ENCODE data around the gene EHMT1. TPM values are rescaled to one million over a fixed set of nuclear protein-coding genes. Genes with fewer than 3 reads are reported as not detected.
"Not testable (repeated sequence)": the region's sequence is repeated elsewhere in the genome, so short reads cannot be mapped to it uniquely, and the experiment has no call there.

Gene EHMT1
- total and polyA plus RNA-seq, 8 donors: 29.9 to 51.1 (median 32.6) TPM

DNA sequence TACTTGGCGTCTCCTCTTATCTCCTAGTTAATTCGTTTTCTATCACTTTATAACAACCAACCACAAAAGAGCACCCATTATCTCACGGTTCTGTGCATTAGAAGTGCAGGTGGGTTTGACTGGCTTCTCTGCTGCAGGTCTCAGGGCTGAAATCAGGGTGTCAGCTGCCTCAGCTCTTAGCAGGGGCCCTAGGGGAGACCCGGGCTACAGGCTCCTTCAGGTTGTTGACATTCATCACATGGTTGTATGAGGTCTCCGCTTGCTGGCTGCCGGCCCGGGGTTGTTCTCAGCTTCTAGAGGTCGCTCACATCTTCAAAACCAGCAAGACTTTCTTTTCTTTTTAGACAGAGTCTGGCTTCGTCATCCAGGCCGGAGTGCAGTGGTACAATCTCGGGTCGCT is 25.6 kb upstream of the EHMT1 start:
- Histone ChIP-seq H3K27me3 (no peaks in the 10 kb centered on the region), H3K9me3 (no peaks in the 10 kb centered on the region), H3K27ac (peak overlapping the region; percentile 22 to 74 (median 48)), H3K4me3 (no peak overlapping the region), H3K36me3 (no peaks in the 10 kb centered on the region), H3K4me1 (peaks cover 4 to 25% (median 11%) of the 10 kb centered on the region in 3 donors)
- no peak for FAIRE-seq
- TF ChIP-seq, protein P1, sequence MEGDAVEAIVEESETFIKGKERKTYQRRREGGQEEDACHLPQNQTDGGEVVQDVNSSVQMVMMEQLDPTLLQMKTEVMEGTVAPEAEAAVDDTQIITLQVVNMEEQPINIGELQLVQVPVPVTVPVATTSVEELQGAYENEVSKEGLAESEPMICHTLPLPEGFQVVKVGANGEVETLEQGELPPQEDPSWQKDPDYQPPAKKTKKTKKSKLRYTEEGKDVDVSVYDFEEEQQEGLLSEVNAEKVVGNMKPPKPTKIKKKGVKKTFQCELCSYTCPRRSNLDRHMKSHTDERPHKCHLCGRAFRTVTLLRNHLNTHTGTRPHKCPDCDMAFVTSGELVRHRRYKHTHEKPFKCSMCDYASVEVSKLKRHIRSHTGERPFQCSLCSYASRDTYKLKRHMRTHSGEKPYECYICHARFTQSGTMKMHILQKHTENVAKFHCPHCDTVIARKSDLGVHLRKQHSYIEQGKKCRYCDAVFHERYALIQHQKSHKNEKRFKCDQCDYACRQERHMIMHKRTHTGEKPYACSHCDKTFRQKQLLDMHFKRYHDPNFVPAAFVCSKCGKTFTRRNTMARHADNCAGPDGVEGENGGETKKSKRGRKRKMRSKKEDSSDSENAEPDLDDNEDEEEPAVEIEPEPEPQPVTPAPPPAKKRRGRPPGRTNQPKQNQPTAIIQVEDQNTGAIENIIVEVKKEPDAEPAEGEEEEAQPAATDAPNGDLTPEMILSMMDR (IDR thresholded peaks at IDR 0.05): no peak
- intact Hi-C loops (cut with DNase I): no loop called here
- peak in 4 of 6 donors; percentile 47 to 69 (median 64) for DNase-seq
- 29 to 36% methylated on average over 12 of the region's 12 CpGs for WGBS, 2 donors
- ATAC-seq: peak; percentile 24 to 59 (median 28)

DNA sequence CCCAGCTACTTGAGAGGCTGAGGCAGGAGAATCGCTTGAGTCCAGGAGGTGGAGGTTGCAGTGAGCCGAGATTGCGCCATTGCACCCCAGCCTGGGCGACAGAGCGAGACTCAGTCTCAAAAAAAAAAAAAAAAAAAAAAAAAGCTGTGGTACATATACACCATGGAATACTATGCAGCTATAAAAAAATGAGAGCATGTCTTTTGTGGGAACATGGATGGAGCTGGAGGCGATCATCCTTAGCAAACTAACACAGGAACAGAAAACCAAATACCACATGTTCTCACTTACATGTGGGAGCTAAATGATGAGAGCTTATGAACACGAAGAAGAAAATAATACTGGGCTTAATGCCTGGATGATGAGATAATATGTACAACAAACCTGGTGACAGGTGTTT is 22.2 kb upstream of the EHMT1 start:
- FAIRE-seq; H3K27ac ChIP-seq; ATAC-seq; H3K27me3 ChIP-seq; H3K4me3 ChIP-seq; DNase-seq; H3K9me3 ChIP-seq; intact Hi-C loops (cut with DNase I); H3K36me3 ChIP-seq: not testable (repeated sequence)
- peaks cover 4 to 12% (median 5%) of the 10 kb centered on the region in 3 donors for H3K4me1 ChIP-seq
- 91 to 92% methylated on average over 7 of the region's 7 CpGs for WGBS, 2 donors

DNA sequence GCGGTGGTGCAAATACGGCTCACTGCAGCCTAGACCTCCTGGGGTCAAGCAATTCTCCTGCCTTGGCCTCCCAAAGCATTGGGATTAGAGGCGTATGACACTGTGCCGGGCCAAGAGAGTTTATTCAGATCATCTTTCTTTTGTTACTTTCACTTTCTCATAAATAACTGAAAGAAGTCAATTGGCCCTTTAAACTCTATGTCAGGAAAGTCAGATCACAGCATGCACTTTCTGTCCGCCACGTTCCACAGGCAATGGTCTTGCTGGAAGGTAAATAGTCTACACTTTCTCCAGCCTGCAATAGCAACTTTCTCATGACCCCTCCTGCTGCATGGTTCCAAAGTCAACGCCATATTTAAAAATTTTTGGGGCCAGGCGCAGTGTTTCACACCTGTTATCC is 19.9 kb upstream of the EHMT1 start:
- H3K27me3 ChIP-seq: no peaks in the 10 kb centered on the region
- intact Hi-C loops (cut with DNase I): no loop called here
- ATAC-seq (no peak), FAIRE-seq (no peak), DNase-seq (no peak)
- H3K4me3 ChIP-seq: no peak overlapping the region
- no peak overlapping the region for H3K27ac ChIP-seq
- no peaks in the 10 kb centered on the region for H3K4me1 ChIP-seq
- 78 to 82% methylated on average over 8 of the region's 8 CpGs for WGBS, 2 donors
- H3K9me3 ChIP-seq: no peaks in the 10 kb centered on the region
- TF ChIP-seq, protein P1 (IDR thresholded peaks at IDR 0.05): no peak
- H3K36me3 ChIP-seq: no peaks in the 10 kb centered on the region

DNA sequence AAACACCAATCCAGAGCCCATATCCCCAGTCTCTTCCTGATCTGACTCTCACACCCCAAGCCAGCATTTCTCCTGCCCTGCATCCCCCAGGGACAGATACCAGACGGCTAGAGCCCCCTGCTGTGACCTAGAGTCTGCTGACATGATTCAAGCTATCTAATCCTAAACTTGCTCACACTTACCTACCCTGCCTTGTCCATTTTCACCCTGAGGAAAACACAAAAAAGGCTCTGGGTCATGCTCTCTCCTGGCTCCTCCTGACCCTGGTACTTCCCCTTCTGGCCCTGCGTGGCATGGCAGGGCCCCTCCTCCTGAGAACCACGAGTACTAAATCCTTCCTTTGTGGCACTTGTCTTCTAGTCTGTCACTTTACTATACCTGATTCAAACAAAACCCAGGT is 16.1 kb upstream of the EHMT1 start:
- no peak overlapping the region for H3K4me3 ChIP-seq
- 19 to 23% methylated on average over 3 of the region's 3 CpGs for WGBS, 2 donors
- intact Hi-C loops (cut with DNase I): no loop called here
- H3K36me3 ChIP-seq: no peaks in the 10 kb centered on the region
- FAIRE-seq: no peak
- no peak overlapping the region for H3K27ac ChIP-seq
- H3K9me3 ChIP-seq: no peaks in the 10 kb centered on the region
- DNase-seq: no peak
- no peak for ATAC-seq
- TF ChIP-seq, protein P1 (IDR thresholded peaks at IDR 0.05): no peak
- no peaks in the 10 kb centered on the region for H3K27me3 ChIP-seq
- peaks cover 8 to 12% (median 8%) of the 10 kb centered on the region in 3 donors for H3K4me1 ChIP-seq

DNA sequence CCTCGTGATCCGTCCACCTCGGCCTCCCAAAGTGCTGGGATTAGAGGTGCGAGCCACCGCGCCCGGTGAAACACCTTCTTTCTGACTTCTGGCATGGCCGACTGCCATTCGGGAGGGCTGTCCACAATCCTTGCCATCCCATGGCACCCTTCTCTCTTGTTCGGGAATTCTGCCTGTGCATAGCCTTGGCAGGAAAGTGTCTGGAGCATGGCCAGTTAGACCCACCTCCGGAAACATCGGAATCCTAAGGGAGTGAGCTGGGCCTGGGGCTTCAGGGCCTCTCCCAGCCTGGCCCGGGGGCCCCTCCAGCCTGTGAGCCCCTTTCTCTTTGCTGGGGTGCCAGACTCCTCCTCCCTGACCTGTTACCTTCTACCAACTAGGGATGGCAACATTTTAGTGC is 14.9 kb upstream of the EHMT1 start:
- Histone ChIP-seq H3K4me3 (no peak overlapping the region), H3K27me3 (no peaks in the 10 kb centered on the region), H3K4me1 (peaks cover 8 to 17% (median 16%) of the 10 kb centered on the region in 3 donors), H3K36me3 (no peaks in the 10 kb centered on the region), H3K27ac (no peak overlapping the region), H3K9me3 (no peaks in the 10 kb centered on the region)
- ATAC-seq: no peak
- WGBS, 2 donors: 80 to 84% methylated on average over 13 of the region's 13 CpGs
- FAIRE-seq: no peak
- TF ChIP-seq, protein P1 (IDR thresholded peaks at IDR 0.05): no peak
- intact Hi-C loops (cut with DNase I): no loop called here
- peak in 2 of 6 donors; percentile 42 to 67 for DNase-seq
